ENCODE data around the gene LYZL1. TPM values are rescaled to one million over a fixed set of nuclear protein-coding genes. Genes with fewer than 3 reads are reported as not detected.

LYZL1 gene
- total RNA-seq, 1 experiment from 2014 or later = not detected

- Histone ChIP-seq H2AFZ (ENCODE audit: low read depth, low read length, poor library complexity, severe bottlenecking) (no peak overlapping the region), H3K9me3 (ENCODE audit: control insufficient read depth in 1 of 2, insufficient read depth in 1 of 2, low read depth in 1 of 2, low read length in 2 of 2) (no peaks in the 10 kb centered on the region), H3K27me3 (ENCODE audit: insufficient read depth, low read length) (peaks cover 4% of the 10 kb centered on the region; the same call in 1 of the 2 replicates), H3K27ac (ENCODE audit: low read depth, low read length) (no peak overlapping the region), H3K4me2 (ENCODE audit: low read length) (no peak overlapping the region), H3K79me2 (ENCODE audit: insufficient read depth, low read length) (no peaks in the 10 kb centered on the region), H4K20me1 (ENCODE audit: insufficient read depth) (no peaks in the 10 kb centered on the region), H3K9me2 (ENCODE audit: insufficient read depth) (no peaks in the 10 kb centered on the region), H3K9ac (ENCODE audit: low read length) (no peak overlapping the region), H3K36me3 (ENCODE audit: control insufficient read depth in 1 of 2, insufficient read depth in 2 of 2, low read length in 2 of 2) (no peaks in the 10 kb centered on the region), H3K4me3 (replicated peaks in 1 of 2; ENCODE audit: low read depth in 1 of 2, low read length in 2 of 2) (no peak overlapping the region), H3K4me1 (ENCODE audit: control insufficient read depth in 1 of 2, insufficient read depth in 2 of 2, low read length in 2 of 2) (no peaks in the 10 kb centered on the region)
- intact Hi-C loops (cut with micrococcal nuclease) = no loop called here
- no peak for DNase-seq (ENCODE audit: low read depth, low spot score)
- BruUV-seq (replicated peaks) = no TSS peak
- TF ChIP-seq RAD21 (IDR thresholded peaks at IDR 0.05; ENCODE audit: low read depth) = no peak
- TF ChIP-seq ZBTB33 (IDR thresholded peaks at IDR 0.05; ENCODE audit: extremely low read depth, insufficient replicate concordance, low read length) = no peak
- TF ChIP-seq CEBPB (IDR thresholded peaks at IDR 0.05; ENCODE audit: low read depth) = no peak
- TF ChIP-seq SP1 (IDR thresholded peaks at IDR 0.05; ENCODE audit: low read depth) = no peak
- no peak for TF ChIP-seq CTCF (IDR thresholded peaks at IDR 0.05 in 2 of 3, conservative IDR thresholded peaks at IDR 0.05 in 1 of 3; ENCODE audit: borderline replicate concordance in 1 of 3, insufficient read depth in 1 of 3, low read depth in 2 of 3, low read length in 2 of 3)
- TF ChIP-seq SIN3A (IDR thresholded peaks at IDR 0.05; ENCODE audit: low read depth) = no peak
- no peak for TF ChIP-seq EZH2phosphoT487 (IDR thresholded peaks at IDR 0.05; ENCODE audit: borderline replicate concordance)
- no peak for TF ChIP-seq EZH2 (IDR thresholded peaks at IDR 0.05)
- CTCF ChIA-PET = no interaction called here
- POLR2A ChIA-PET = no interaction called here
- RAD21 ChIA-PET (ENCODE audit: low non-redundant PET in 1 of 2, low total read pairs in 2 of 2, uncharacterized antibody in 2 of 2, unreplicated experiment in 2 of 2) = no interaction called here
- no peak for ATAC-seq
Observed at GRCh38 chr10:29321656-29322055, 32.8 kb downstream of the LYZL1 start.
